ENCODE results near the gene PANK3.

Gene PANK3

DNA sequence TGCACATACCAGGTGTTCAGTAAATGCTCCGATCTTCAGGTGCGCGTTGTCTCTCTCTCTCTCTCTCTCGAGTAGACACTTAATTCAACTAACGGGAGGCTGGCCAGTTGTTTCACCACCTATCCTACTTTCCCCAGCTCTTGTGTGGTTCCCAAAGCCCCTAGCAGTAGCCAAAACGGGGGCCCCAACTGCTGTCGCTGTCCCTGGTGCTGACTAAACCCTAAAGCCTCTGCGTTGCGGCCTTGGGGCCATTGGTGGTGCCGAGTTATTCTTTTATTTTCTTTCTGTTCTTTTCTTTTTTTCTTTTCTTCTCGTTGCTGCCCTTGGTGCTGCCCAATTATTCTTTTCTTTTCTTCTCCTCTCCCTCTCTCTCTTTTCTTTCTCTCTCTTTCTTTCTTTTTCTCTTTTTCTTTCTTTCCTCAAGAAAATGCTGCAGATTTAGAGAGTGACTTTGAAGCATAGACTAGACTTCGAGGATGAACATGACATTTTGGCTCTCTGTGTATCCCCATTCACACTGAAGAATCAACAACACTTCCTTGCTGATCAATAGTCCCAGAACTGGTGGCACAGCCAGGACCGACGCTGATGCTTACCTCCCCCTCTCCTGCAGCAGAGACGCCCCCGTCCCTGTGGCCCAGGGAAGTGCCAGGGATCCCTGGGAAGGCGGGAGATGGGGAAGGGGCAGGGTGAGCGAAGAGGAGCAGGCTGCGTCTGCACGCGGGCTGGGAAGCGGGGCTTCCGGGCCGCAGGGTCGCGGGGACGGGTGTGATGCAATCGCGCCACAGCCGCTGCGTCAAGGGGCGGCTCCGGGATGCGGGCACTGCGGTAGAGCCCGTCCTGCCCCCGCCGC, 50.4 kb downstream of the PANK3 start, which contains the start of gene FBLL1:
Gene FBLL1 (plus strand): TSS at position 785 of the 853 bp plus-strand sequence. CDS start 200 bp downstream, outside the sequence.
- TF ChIP-seq, protein P1, sequence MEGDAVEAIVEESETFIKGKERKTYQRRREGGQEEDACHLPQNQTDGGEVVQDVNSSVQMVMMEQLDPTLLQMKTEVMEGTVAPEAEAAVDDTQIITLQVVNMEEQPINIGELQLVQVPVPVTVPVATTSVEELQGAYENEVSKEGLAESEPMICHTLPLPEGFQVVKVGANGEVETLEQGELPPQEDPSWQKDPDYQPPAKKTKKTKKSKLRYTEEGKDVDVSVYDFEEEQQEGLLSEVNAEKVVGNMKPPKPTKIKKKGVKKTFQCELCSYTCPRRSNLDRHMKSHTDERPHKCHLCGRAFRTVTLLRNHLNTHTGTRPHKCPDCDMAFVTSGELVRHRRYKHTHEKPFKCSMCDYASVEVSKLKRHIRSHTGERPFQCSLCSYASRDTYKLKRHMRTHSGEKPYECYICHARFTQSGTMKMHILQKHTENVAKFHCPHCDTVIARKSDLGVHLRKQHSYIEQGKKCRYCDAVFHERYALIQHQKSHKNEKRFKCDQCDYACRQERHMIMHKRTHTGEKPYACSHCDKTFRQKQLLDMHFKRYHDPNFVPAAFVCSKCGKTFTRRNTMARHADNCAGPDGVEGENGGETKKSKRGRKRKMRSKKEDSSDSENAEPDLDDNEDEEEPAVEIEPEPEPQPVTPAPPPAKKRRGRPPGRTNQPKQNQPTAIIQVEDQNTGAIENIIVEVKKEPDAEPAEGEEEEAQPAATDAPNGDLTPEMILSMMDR (IDR thresholded peaks at IDR 0.05; ENCODE audit: borderline replicate concordance, control extremely low read depth, extremely low read depth, insufficient read depth, missing control alignments), result no peak
- peak; percentile 54 for DNase-seq (ENCODE audit: low spot score)
- in situ Hi-C loops (cut with MboI; ENCODE audit: low sequenced_read_pairs, unreplicated experiment), result no loop called here

DNA sequence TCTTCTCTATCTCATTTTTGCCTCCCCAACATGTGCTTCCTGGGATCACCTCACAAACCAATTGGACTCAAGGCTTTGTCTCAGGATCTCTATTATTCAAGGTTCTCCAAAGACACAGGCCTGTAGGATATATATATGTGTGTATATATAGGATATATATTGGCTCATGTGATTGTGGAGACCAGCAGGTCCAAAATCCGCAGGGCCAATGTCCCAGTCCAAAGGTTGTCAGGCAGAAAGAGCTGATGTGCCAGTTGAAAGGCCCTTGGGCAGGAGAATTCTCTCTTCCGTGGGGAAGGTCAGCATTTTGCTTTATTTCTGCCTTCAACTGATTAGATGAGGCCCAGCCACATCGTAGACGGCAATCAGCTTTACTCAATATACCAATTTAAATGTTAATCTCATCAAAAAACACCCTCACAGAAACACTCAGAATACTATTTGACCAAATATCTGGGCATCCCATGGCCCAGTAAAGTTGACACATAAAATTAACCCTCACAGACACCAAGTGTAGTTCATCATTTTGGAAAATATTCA, 51.3 kb downstream of the PANK3 start:
- TF ChIP-seq, protein P1 (IDR thresholded peaks at IDR 0.05; ENCODE audit: borderline replicate concordance, control extremely low read depth, extremely low read depth, insufficient read depth, missing control alignments), result no peak
- no peak for DNase-seq (ENCODE audit: low spot score)
- in situ Hi-C loops (cut with MboI; ENCODE audit: low sequenced_read_pairs, unreplicated experiment), result no loop called here

DNA sequence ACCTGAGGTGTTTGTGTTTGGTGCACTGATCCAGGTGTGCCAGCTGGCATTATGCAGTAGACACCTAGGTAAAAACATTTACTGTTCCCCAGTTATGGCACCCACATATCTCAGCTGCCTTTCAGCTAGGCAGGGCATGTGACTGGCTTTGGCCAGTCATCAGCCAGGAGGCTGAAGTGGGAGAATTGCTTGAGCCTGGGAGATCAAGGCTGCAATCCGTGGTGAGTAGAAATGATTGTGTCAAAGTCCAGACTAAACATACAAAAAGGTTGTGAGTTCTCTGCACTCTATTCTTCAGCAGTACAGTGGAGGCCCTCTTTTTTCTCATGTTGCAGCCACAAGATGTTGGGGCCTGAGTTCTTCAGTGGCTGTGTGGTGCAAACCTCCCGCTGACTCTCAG, 53.3 kb downstream of the PANK3 start:
- no peak for DNase-seq (ENCODE audit: low spot score)
- in situ Hi-C loops (cut with MboI; ENCODE audit: low sequenced_read_pairs, unreplicated experiment), result no loop called here
- TF ChIP-seq, protein P1 (IDR thresholded peaks at IDR 0.05; ENCODE audit: borderline replicate concordance, control extremely low read depth, extremely low read depth, insufficient read depth, missing control alignments), result no peak

DNA sequence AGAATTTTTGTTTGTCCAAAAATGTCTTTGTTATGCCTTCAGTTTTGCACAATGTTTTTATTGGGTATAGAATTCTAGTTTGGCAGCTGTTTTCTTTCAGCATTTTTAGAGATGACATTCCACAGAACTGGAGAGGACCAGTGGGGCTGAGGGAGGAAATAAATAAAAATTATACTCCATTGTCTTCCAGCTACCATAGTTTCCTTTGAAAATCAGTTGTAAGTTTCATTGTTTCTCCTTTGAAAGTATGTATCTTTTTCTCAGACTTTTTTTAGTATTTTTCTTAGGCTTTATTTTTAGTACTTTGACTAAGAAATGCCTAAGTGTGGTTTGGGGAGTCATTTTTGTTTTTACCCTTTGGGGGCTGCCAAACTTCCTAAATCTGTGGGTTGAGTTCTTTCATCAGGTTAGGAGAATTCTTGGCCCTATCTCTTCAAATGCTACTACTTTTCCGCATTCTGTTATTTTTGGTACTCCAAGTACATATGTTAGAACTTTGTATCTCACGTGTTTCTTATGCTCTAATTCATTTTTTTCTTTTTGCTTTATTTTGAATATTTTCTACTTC, 65.2 kb downstream of the PANK3 start:
- in situ Hi-C loops (cut with MboI; ENCODE audit: low sequenced_read_pairs, unreplicated experiment), result no loop called here

DNA sequence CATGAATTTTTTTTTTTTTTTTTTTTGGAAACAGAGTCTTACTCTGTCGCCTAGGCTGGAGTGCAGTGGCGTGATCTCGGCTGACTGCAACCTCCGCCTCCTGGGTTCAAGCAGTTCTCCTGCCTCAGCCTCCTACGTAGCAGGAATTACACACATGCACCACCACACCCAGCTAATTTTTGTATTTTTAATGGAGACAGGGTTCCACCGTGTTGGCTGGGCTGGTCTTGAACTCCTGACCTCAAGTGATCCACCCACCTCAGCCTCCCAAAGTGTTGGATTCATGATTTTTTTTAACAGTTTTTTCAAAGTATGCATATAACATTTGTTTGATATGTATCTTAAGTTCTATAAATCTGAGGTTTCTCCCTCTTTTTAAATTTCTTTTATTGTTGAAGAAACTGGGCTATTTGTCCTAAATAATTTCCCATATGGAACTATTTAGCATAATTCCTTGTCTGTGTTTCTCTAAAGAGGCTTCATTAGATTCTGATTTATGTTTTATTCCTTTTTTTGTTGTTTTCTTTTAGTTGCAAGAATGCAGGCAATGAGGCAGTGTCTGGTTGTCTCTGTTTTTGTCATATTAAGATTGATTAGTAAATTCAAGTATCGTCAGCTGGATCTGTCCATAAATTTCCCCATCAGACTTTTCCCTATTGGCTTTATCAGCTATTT, 76.5 kb downstream of the PANK3 start:
- no peak for DNase-seq (ENCODE audit: low spot score)
- TF ChIP-seq, protein P1 (IDR thresholded peaks at IDR 0.05; ENCODE audit: borderline replicate concordance, control extremely low read depth, extremely low read depth, insufficient read depth, missing control alignments), result no peak
- in situ Hi-C loops (cut with MboI; ENCODE audit: low sequenced_read_pairs, unreplicated experiment), result no loop called here

More for the DNA sequence above, 65.2 kb downstream of the PANK3 start:
- TF ChIP-seq, protein P1 (IDR thresholded peaks at IDR 0.05; ENCODE audit: borderline replicate concordance, control extremely low read depth, extremely low read depth, insufficient read depth, missing control alignments), result no peak
- DNase-seq (ENCODE audit: low spot score), result no peak

Data from GM13976 (cell line).